Amniotic epithelial cell (primary cell): ENCODE data around the gene LDB3.

Experiments used
- DNase-seq: peaks from one replicate; pipeline ENCODE4 v3.0.0-alpha.2; 2010; ENCODE audit warnings: low read depth

The LDB3 gene

GRCh38 chr10:86651631-86652331 lies 16.5 kb upstream of the LDB3 start:
- no peak for DNase-seq

DNA sequence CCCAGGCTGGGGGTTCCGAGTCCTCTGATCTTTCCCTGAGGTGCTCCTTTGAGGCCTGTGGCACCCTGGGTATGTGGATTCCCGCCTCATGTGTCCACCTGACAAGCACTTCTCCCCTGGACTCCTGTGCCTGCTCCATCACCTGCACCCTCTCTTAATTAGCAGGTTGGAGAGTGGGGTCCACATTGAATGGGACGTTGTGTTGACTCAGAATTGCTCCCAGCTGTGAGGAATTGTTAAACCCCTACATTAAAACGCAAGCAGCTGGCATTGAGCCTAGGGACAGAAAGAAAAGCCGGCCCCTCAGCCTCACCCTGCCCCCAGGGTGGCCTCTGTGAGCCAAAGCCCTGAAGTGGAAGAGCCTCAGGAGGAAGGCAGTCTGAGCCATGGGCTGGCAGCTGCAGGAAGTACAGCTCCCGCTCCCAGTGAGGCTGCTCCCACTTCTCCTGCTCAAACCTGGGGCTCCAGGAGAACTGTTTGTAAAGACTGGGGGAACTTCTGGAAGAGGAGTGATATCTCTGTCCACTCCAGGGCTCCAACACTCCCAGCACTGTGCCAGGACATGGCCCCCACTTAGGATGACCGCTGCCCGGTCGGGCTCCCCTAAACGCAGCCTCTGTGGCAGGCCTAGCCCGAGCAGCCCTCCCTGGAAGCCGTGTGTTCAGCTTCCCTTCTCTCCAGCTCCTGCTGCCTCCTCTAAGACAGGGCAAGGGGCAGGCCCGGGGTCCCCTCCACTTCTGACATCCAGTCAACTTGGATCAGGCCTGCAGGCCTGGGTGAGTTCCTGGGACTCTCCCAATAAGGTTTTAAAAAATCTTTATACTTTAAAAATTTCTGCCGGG lies 15.7 kb upstream of the LDB3 start:
- DNase-seq, result no peak

DNA sequence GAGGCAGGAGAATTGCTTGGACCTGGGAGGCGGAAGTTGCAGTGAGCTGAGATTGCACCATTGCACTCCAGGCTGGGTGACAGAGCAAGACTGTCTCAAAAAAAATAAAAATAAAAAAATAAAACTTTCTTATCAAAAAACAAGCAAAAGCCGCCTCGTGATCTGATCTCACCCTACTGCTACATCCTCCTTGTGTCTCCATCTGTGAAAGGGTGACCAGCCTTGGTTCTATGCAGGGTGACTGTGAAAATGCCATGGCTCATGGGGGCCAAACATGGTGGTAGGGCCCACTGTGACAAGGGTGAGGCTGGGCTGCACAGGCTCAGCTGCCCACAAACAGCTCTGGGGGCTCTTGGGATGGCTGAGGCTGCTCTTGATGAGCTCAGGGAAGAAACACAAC lies 14.9 kb upstream of the LDB3 start:
- no peak for DNase-seq

DNA sequence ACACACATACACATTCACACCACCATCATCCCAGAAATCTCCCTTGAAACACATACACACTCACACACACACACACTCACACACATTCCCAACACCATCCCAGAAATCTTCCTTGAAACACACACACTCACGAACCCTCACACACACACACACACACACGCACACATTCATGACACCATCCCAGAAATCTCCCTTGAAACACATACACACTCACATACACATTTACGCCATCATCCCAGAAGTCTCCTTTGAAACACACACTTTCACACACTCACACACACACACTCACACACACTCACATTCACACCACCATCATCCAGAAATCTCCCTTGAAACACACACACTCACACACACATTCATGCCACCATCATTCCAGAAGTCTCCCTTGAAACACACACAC lies 14.3 kb upstream of the LDB3 start:
- no peak for DNase-seq

DNA sequence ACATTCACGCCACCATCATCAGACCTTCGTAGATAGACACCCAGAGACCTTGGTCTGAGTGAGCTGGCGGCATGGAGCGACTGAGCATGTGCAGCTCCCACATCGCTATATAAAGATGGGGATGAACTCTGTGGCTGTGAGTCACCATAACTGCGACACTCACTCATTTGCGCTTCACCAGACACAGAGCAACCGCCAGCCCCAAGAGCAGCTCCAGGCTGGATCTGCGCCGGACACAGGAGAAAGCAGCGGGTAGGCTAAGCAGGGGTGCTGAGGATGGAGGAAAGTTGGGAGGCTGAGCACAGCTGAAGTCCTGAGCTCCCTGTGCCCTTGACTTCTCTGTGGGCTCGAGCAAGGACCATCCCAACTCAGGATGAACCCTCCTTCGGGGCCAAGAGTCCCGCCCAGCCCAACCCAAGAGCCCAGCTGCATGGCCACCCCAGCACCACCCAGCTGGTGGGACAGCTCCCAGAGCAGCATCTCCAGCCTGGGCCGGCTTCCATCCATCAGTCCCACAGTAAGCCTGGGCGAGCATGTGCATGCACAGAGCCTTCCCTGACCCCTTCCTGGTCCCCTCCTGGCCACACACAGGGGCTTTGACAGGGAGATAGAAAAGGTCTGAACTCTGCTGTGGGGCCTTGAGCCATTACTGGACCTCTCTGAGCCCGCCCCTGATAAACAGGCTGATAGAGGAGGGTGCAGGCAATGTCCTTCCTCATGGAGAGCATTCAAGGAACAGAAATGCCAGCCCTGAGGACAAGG lies 13.7 kb upstream of the LDB3 start, which contains the start of gene OPN4:
Gene OPN4, plus strand, starts transcription at position 137 of the 762 bp plus-strand sequence. Its CDS starts 237 bp downstream, at position 374.
- DNase-seq, result peak; percentile 53

DNA sequence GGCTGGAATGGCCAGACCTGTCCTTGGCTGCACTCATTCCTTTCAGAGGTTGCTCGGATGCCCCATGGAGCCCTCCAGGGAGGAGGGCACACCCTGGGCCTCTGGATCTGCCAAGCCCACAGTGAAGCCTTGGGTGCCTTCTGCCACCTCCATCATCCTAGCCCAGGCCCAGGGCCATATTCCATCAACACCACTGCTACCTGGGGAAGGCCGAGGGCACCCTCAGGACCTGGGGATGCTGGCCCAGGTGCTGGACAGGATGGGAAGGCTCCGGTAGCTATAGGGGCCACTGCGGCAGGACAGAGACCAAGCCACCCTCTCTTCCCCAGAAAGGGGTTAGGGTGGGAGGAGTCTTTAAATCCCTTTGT lies 13.2 kb upstream of the LDB3 start:
- no peak for DNase-seq

GRCh38 chr10:86655596-86655995 lies 12.7 kb upstream of the LDB3 start:
- DNase-seq, result no peak

DNA sequence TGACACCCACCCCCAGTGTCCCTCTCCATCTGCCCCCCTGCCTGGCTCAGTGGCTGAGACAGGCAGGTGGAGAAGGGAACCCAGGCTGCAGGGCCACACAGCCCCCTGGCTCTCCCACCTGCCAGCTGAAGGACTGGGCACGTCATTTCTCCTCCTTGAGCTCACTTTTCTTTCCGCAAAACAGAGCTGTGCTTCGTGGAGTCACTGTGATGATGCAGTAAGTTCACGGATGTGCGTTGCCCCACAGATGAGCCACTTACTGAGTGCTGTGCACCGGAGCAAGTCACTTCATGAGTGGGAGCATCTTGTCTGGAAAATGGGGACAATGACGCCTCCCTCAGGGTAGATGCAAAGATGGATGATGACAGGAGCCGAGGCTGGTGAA lies 11.3 kb upstream of the LDB3 start:
- DNase-seq, result no peak

DNA sequence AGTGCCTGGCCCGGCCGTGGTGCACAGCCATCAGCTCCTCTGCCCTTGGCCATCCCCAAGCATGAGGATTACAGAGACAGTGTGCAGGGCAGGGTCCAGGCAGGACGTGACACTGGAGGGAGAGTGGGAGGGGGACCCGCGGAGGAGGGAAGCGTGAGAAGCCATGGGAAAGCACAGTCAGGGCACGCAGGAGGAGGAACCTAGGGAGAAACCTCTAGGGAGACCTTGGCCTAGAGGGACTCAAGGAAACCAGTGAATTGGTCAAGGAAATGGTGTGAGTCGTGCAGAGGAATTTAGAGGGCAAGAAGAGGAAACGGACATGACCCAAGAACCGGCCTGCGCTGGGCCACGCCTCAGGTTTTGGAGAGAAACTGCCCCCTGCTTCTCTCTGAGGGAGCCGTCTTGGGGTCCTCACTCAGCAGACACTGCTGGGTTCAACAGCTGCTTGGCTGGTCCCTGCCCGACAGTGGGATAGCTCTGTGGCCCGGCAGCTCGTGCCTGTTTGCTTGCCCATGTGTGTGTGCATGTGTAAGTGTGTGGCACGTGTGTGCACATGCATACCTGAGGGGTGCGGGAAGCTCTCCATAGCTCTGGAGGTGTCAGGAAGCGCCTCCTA lies 10.8 kb upstream of the LDB3 start:
- DNase-seq, result no peak

DNA sequence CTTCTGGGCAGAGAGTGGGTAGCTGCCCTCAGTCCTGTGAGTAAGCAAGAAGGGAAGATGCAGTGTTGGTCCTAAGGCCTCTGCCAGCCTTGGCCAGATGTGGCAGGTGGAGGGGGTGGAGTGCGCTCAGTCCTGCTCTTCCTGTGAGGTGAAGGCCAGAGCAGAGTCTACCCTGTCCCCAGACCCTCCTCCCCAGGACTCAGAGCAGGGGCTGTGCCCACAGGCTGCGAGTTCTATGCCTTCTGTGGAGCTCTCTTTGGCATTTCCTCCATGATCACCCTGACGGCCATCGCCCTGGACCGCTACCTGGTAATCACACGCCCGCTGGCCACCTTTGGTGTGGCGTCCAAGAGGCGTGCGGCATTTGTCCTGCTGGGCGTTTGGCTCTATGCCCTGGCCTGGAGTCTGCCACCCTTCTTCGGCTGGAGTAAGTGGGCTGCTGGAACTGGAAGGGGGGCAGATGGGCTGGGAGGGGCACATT lies 10.0 kb upstream of the LDB3 start:
- no peak for DNase-seq

DNA sequence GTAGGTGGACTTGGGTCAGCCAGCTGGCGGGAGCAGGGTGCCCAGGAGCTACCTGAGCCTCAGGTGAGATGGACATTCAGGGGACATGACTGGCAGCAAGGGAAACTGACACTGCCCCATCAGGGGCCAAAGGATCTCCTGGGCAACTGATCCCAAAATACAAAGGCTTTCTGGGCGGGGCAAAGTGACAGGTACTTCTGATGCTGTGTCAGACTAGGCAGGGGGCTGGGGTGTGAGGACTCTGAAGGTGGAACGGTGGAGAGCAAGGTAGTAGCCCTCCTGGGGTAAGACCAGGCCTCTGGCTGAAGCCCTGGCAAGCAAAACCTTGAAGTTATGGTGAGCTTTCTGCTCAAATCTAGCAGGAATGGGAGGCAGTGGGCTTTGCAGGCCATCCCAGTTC lies 9.6 kb upstream of the LDB3 start:
- no peak for DNase-seq

- DNase-seq, result no peak
Observed at GRCh38 chr10:86659161-86659691, 9.1 kb upstream of the LDB3 start.

DNA sequence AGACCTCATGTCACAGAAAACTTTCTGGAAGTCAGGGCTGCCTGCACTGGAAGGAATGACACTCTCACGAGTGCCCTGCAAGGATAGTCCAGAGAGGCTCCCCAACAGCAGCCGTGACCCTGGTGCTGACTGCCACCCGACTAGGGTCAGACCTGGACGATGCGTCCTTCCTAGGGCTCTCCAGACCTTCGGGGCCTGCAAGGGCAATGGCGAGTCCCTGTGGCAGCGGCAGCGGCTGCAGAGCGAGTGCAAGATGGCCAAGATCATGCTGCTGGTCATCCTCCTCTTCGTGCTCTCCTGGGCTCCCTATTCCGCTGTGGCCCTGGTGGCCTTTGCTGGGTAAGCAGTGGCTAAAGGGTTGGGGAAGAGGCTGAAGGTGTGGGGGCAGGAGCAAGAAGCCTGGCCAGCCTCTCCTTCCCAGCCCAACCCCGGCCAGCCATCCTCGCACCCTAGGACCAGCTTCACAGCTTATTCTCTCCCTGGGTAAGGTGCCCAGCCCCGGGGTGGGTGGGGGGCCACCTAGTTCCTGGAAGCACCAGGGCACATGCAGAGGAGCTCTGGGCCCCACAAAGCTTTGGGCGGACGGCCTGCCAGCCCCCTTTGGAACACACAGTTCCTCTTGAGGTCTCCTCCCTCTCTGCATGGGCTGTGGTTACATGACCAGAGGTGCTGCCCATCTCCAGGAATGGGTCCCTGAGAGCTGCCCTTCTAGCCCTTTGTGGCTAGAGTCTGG lies 8.4 kb upstream of the LDB3 start:
- no peak for DNase-seq

DNA sequence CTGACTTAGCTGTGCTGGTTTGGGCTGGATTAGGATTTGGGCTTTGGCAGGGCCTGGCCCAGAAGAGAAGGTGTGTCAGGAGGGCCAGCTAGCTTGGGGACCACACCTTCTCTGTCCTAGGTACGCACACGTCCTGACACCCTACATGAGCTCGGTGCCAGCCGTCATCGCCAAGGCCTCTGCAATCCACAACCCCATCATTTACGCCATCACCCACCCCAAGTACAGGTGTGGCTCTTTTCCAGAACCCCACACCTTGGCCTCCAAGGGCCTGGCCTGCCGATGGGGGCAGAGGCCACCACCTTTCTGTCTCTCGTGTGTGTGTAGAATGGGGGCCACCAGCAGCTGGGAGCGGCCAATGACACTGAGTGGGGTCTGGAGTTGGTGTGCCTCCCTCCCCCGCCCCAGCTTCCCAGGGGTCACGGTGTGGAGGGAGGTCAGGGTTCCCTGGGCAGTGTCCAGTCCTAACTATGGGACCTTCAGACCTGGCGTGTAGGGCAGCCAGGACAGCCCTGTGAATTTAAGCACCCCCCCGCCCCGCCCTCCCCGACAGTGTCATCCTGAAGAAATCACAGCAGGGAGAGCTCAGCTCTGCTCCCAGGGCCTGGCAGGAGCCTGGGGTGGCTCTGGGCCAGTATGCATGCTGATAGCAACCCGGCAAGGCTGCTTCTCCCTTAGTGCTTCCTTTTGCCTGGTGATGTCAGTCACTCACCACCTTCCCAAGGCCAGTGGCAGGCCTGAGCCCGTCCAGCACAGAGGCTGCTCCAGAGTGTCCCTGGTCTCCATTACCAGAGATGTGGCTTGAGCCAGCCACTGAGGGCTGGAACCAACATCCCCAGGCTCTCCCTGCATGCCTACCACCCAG lies 6.9 kb upstream of the LDB3 start:
- peak; percentile 29 for DNase-seq

DNA sequence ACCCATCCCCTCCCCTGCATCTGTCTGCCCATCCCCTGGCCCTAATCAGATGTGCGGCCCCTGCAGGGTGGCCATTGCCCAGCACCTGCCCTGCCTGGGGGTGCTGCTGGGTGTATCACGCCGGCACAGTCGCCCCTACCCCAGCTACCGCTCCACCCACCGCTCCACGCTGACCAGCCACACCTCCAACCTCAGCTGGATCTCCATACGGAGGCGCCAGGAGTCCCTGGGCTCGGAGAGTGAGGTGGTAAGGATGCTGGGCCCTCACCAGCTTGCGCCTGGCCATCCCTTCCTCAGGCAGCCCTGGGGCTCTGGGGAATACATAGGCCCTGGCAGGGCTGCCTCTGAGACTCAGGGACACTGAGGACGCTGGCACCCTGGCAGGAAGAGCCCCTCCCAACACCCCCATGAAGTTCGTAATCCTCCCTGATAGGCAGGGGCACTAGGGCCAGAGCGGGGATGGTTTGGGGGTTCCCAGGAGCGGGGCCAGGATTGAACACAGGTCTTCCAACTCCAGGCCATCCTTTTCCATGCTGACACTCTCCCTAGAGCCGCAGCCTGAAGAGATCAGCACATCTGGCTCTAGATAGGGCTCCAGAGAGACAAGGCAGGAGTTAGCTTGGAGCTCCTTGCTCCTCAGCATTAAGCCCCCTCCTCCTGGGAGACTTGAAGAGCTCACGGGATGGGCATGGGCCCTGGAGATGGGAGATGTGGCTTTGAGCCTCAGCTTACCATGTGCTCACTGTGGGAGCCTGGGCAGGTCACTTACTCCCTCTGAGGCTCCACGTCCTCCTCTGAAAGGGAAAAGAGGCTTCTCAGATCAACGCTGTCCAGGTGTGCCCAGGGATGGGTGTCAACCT lies 5.9 kb upstream of the LDB3 start:
- DNase-seq, result no peak

- DNase-seq, result no peak
Observed at GRCh38 chr10:86663046-86663345, 5.3 kb upstream of the LDB3 start.

DNA sequence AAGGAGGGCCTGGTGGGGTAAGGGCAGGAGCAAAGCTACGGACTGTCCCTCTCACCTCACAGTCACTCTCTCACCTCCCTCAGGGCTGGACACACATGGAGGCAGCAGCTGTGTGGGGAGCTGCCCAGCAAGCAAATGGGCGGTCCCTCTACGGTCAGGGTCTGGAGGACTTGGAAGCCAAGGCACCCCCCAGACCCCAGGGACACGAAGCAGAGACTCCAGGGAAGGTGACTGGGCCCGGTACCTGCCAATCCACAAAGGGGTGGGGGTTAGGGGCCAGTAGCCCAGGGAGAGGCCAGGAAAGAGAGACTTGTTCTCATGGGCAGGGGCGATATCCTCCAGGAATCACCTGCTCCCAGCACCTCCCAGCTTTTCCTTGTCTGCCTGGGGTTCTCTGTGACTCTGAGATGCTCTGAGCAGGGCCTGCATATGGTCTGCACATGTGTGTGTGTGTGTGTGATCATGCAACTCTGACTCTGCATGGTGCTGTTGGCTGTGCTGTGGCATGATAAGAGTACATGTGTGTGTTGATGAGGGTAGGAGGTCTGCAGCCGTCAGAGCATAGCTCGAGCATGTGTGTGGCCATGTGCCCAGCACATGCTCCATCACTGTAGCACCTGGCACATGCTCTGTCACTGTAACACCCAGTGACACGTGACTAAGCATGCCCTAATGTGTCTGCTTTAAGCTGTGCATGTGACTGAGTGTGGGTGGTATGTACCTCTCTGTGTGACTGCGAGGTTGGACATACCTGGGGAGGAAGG lies 4.6 kb upstream of the LDB3 start:
- no peak for DNase-seq

GRCh38 chr10:86664341-86665217 lies 3.7 kb upstream of the LDB3 start:
- no peak for DNase-seq
